HuH-7 (cell line): Measurements from ENCODE around the gene ITSN2.

Experiments used
- DNase-seq: peaks from one replicate; pipeline ENCODE4 v3.0.0; 2011; ENCODE audit warnings: low spot score

Gene ITSN2

DNA sequence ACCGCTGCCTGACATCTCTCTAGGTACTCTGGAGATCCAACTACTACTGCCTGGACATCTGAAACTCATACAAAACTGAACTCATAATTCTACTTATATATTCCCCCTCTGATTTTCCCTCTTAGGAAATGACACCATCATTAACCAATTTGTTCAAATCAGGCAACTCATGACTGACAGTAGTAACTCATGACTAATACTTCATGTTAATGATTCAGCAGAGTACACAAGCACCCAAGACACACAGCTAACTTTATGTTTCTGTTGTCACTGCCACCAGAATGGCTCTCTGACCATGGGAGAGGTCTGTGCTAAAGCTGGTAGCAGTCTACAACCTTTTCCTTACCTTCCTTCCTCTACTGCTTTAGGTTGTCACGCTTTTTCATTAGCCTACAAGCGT is 91.1 kb downstream of the ITSN2 start:
- no peak for DNase-seq

DNA sequence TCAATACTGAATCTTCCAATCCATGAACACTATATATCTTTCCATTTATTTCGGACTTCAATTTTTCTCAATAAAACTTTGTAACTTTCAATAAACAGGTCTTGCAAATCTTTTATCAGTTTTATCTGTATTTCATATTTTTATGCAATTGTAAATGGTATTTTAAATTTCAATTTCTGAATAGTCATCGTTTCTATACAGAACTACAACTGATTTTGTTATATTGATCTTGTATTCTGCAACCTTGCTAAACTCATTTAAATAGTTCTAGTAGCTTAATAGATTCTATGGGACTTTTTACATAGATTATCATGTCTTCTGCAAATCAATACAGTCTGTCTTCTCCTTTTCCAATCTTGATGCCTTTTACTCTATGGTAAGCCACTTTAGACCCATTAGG is 95.1 kb downstream of the ITSN2 start:
- DNase-seq, result no peak

DNA sequence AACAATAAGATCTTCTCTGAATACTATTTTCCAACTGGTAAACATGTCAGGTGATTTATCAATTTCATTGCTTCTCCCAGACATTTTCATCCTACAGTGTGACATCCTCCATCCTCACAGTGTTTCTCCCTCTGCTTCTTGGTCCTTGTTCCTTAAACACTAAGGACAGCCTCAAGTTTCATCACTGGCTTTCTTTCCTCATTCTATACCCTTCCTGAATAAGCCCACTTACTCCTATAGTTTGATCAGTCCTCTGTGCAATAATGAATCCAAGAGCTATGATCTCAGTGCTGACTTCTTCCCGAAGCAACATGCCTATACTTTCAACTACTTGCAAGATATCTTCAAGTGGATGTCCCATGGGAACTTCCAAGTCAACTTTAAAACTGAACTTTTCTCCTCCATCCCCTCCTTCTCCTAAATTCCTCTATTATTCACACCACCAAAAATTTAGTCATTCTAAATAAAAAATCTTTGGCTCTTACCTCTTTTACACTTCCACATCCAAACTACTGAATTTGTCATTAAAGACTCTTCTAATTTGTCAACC is 97.8 kb downstream of the ITSN2 start:
- DNase-seq, result no peak

DNA sequence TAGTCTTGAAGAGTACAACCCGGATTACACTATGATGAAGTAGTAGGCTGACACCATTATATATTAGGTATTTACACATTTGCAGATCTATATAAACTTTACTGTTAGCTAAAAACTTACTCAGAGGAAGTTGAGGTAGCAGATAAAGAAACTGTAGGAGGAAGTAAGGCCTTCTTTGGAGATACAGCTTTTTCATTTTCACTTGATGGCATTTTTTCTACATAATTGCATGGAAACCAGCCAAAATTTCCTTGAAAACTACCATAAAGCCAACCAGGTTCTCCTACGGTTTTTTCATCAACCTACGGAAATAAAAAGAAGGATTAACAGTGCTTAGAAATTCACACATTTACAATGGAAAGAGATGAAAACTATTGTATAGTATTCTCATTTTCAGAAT is 98.9 kb downstream of the ITSN2 start:
- no peak for DNase-seq

DNA sequence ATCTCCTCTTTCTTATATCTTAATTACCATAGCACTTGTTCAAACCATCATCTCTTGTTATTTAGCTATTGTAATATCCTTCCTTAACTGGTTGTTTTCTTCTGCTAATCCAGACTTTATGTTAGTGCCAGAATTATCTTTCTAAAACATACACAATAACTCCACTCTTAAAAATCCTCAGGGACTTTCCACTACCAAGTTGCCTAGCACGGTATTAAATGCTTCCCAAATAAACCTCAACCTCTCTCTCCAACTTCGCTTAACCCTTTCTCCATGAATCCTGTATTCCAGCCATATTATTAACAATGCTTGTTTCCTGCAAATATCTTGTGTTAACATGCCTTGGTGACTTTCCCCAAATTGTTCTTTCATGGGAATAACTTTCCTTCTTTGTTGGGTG is 101.0 kb downstream of the ITSN2 start:
- DNase-seq, result no peak

DNA sequence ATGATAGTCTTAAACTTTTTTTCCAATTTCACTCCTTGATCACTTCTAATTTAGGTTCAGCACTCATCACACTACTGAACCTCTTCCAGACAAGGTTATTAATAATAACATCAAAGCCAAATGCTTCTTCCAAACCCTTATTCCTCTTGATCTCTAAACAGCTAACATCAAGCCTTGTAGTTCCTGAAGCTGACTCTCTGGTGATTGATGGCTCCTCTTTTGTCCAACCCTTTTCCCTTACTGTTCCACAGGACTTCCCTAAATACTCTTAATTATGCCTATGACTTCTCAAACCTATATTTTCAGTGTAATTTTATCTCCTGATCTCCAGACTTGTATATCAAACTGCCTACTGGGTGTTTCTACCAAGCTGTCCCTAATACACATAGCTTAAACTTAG is 101.6 kb downstream of the ITSN2 start:
- DNase-seq, result no peak

DNA sequence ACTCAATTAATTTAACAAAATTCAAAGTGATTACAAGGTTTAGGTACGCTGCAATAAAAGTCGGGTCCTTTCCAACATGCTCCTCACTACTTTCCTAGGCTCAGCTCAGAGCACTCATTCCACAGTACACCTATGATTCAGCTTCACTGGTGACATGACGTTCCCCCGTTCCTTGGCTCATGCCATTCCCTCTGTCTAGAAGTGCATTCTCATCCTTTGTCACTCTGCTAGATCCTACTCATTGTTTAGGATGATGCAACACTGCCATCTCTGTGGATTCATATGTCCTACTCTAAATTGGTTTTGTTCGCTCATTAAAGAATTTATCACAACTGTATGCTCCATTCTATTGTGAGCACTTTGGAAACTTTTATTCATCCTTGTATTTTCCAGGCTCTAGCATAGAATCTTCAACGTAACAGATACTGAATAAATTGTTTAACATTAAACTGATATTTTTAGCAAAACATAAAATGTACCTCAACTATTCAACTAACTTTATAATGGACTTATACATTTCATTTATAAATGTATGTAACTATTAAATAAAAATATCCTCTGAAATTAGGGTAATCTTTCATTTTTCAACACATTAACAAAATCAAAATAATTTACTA is 106.9 kb downstream of the ITSN2 start:
- no peak for DNase-seq

DNA sequence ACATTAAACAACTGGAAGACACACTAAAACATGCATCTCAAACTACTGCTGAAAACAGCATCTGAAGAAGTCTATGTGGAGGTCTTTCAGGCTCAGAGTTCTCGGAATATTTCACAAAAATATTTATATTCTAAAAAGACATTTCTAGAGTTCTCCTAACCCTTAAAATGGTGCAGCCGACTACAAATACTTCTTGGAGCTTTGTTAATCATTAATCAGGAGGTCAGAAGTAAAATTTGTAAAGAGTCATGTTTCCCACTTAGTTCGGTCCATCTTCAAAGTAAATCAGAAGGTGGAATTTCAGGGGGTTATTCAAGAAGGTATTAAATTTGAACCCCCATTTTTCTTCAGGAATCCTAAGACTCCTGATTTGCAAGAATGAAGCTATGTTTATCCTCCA is 112.7 kb downstream of the ITSN2 start:
- no peak for DNase-seq

DNA sequence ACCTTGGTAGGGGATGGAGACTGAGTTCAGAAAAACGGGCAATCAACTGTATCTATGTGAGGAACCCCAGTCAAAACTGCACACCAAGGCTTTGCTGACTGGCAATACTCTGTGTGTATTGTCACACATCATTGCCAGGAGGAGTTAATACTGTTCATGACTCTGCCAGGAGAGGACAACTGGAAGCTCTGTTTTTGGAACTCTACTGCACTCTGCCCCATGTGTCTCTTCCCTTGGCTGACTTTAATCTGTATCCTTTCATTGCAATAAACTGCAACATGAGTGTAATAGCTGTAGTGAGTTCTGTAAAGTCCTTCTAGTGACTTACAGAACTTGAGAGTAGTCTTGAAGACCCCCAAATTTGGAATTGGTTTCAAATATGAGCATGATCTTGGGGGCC is 113.2 kb downstream of the ITSN2 start:
- no peak for DNase-seq

DNA sequence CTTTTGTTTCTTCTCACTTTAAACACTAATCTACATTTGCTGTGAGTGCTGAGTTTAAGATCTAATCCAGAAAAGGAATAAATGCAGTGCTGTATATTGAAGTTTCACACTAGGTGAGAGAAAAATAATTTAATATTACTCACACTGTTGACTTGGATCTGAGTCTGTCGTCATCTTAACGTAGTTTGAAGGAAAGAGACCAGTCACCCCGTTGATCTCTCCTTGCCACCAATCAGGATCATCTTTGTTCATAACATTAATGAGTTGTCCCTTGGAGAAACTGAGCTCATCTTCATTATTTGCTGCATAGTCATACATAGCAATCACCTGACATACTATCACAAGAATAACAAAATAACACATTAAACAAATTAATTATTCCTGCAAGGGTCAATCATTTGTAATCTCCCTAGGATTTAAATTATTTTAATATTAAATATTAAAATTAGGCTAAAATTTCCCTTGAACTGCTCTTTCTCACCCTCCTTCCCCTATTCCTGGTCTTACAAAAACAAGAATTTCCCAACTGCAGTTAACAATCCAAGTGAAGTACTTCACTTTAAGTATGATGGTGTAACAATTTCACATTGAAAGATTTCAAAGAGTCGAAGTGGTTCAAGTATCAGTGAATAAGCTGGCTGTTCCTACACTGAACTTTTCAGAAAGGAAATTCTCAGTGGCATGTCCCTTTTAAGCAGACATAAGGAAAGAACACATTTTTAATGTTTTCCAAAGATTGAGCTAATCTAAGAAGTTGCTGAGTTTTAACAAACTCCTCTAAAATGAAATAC is 114.2 kb downstream of the ITSN2 start:
- DNase-seq, result no peak

DNA sequence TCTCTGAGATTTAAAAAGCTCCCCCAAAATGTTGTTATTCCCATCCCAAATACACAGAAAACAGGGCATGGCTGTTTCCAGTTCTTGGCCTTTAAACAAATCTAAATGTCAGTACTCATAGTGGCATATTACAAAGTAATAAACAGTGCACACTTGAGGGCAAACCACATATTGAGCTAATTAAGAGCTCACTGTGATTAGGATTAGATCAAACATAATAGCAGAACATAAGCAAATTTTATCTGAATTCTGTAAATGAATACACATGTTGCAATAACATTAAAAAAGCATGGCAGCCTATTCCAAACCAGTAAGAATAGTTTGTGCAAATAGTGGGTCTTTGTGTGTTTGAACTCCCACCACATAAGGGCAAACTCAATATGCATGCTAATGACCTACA is 118.8 kb downstream of the ITSN2 start:
- no peak for DNase-seq

DNA sequence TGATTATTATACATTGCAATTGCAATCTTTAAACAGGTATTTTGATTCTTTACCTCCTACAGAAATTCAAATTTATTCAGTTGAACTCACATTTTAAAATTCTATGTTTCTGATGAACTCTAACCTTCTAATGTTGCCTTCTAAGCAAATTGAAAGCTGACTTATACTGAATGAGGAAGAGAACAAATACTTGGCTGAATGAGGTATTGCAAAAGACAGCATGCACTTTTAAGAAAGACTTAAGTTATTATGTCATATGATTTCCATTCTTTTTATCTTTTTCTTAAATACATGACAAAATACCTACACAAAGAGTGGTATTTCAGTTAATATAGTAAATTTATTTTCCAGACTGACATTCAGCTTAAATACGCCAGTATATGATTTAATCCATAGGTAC is 120.8 kb downstream of the ITSN2 start:
- DNase-seq, result no peak

DNA sequence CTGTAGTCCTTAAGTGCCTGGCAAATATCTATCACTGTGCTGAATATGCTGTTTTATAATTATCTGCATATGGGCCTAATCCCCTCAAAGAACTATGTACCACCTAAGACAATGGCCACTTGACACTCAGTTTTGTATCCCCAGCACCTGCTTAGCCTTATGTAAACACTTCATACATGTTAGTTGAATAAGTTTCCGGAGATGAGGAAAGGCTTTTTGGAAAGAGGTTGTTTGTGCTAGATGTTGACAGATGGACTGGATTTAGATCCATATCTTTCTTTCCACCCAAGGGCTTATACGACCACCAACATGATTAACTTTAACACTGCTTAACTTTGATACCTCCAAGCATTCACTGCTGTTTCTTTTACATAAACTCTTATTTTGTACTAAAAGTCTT is 122.2 kb downstream of the ITSN2 start:
- DNase-seq, result no peak

DNA sequence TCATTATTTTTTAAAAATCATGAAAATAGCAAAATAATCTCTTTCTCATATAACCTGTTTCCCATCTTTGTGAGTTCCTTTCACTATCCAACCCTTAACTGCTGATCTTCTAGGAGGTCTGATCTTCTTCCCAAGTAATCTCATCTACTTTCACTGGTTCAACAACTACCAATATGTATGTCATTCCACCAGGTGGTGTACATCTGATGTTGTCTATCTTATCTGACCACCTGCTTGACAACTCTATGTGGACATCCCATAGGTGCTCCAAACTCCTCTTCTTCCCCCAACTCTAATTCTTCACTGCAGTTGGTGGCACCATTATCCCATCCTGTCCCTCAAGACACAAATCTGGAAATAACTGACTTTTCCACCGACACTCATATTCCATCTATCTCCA is 123.0 kb downstream of the ITSN2 start:
- DNase-seq, result no peak

DNA sequence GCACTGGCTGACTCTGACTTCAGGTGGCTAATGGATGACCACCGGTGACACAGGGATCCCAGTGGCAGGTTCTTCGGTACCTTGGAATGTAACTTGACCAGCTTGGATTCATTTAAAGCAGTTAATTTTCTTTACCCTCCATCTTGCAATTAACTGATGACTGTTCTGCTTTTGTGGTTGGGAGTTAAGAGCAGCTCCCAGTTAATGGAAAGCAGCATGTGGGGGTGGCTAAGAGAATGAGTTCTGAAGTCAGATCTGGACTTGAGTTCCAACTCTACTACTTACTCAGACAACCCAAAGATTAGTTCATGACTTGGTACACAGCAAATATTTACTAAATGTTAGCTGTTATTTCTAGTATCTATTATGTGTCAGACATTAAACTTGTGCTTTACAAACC is 127.0 kb downstream of the ITSN2 start:
- DNase-seq, result no peak

DNA sequence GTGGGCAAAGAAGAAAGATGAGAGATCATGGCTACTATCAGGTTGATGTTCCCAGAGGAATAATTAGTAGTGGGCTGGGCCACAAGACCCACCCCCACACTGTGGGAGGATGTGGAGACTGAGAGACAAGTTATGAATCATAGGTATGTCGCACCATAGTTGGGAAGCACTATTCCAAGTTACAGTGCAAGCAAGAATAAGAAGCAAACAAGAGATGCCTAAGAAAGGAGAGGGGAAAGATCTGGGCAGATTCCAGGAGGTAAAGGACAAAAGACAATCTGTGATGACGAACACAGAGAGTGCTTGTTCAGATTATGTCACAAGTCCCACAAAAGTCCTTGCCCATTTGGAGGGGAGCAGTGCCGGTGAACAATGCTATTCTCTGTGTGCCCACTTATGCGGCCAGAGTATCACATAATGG is 128.9 kb downstream of the ITSN2 start:
- DNase-seq, result no peak

DNA sequence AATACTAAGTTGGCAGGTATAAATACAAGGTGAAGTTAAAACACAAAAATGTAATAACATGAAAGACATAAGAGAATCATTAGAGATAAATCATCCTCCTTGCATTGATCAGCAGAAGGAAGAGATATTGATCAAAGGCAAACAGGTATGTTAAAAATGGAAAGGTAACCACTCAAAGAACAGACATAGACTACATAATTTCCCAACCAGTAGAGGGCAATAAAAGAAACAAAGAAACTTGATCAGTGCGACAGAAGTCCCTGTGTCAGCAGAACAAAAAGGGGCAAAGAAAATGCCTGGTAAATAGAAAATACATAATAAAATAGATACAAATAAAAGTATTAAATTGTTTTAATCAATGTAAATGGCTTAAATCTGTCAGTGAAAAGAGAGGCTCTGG is 131.9 kb downstream of the ITSN2 start:
- no peak for DNase-seq

DNA sequence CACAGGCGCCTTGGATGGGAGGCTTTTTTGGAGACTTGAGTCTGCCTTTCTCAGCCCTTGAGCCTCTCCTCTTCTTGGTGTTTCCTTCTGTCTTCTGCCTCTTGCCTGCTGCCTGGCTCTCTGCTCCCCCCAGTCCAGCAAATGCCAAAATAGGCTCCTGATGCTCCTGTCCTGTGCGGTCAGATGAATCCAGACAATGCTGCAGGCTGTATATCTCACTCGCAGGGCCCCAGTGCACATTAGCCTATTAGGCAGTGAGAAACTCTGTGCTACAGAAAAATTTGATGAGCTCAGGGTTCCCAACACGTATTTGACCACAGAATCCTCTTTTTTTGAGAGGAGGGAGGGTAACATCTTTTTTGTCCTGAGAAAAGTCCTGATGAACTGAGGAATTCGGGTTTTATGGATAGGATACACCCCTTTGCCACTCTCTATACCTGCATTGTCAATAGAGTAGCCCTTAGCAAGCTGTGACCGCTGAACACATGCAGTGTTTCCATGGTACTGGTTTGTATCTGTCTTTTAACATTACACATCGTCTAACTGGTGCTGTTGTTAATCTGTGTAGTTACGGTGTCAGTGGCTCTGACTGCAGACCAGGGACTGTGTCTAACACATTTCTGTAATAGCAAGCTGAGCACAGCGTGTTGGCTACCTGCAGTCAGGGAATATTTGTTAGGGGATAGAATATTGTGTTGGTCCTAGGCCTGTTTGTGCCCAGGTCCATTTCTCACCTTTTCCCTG is 134.7 kb downstream of the ITSN2 start:
- DNase-seq, result no peak

DNA sequence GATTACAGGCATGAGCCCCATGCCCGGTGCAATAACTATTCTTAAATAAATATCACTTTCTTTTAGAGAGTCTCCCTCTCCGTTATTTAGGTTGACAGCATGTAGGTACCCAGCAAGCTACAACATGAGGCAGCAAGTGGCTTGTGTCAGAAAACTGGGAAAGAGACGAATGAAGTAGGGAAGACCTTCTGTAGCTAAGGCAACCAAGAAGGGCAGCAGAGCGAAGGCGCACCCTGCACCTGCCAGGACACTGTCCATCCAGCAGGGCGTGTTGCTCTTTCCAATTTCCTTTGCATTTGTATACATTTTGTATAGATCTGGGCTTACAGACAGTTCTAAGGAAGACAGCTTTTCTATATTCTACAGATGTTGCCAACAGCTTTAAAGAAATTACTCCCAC is 137.4 kb downstream of the ITSN2 start:
- DNase-seq, result no peak

DNA sequence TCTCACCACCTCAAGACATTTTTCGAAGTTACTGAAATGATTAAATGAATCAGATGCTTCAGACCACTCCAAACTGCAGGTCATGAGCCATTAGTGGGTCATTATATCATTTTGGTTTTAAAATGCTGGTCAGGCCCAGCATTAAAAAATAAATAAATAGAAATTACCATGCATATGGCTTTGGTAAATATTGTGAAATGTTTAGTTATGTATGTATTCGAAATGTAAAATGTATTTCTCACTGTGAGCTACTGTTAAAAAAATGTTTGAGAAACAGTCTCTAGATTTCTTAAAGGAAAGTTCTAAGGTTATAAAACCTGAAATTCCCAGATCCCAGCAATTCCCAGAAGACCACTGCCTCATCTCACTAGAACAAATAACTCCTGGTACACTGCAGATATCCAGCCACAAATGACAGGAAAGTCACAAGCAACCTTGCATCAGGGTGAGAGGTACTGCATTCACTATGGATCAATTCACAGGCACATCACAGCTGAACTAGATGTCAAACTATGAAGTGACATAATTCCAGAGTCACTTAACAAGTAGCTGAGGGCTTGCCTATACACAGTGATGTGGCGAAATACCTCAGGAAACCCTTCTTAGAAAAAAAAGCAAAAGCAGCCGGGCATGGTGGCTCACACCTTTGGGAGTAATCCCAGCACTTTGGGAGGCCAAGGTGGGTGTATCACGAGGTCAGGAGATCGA is 138.8 kb downstream of the ITSN2 start:
- DNase-seq, result no peak

DNA sequence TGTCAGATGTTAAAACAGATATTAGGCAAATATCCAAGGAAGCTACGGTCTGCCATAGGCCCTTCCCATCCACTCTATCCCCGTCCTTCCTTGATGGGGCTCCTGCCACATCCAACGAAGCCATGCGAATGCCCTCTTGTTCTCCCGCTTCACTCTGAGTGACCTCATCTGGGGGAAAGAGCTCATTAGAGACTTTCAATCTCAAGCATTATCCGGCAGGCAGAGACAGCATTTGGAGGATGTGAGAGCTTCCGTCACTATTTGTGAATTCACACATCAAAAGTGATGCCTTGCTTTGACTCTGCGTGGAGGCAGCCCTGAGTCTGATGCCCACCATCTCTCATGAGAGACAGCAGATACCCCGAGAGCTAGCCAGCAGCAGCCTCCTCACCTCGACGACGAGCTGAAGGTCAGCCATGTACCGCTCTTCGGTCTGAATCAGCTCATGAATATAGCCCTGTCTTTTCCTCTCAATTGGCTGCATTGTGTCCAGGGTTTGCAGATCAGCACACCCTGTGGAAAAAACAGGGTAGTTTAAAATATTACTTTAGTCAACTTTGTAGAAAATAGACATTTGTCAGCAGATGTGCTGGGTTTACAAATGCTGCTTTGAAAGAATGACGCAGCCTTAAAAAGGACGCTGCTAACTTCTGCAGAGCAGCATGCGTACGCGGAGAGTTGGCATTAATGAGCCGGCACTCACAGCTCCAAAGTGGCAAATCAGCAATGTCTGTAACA is 139.6 kb downstream of the ITSN2 start:
- no peak for DNase-seq

DNA sequence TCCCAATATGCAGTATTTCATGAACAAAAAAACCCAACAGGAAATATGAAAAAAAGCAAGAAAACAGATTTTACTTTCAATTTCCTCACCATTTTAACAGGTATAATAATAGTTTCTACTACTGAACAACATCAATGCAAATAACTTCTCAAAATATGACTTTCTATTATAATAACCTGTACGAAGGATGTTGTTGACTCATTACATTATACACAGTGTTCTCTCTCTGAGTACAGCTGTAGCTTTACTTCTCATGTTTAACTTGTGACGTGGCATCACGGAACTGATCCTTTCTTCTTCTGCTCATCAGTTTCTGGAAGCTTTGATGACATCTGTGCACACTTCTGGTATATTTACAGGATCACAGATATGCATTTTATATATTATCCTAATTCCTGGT is 145.5 kb downstream of the ITSN2 start:
- DNase-seq, result no peak
